NCI-H1105 (cell line): Measurements from ENCODE around the gene NHLRC2.

Source experiments
- DNase-seq: peaks from one replicate; lab custom pipeline; 2025; lab: John Stamatoyannopoulos, UW

Gene NHLRC2

GRCh38 chr10:113908236-113908635 lies 53.8 kb downstream of the NHLRC2 start:
- no peak for DNase-seq

GRCh38 chr10:113911113-113911512 lies 56.7 kb downstream of the NHLRC2 start:
- DNase-seq, result no peak

GRCh38 chr10:113911839-113912238 lies 57.4 kb downstream of the NHLRC2 start:
- no peak for DNase-seq

- no peak for DNase-seq
These were observed 58.1 kb downstream of the NHLRC2 start for GRCh38 chr10:113912582-113912981.

GRCh38 chr10:113914956-113915355 lies 60.5 kb downstream of the NHLRC2 start:
- no peak for DNase-seq

GRCh38 chr10:113915540-113915939 lies 61.1 kb downstream of the NHLRC2 start:
- DNase-seq, result no peak

- no peak for DNase-seq
These were observed 61.6 kb downstream of the NHLRC2 start for GRCh38 chr10:113916053-113916452.

GRCh38 chr10:113917636-113918035 lies 63.2 kb downstream of the NHLRC2 start:
- DNase-seq, result no peak

GRCh38 chr10:113920114-113920513 lies 65.7 kb downstream of the NHLRC2 start:
- no peak for DNase-seq

- no peak for DNase-seq
These were observed 66.4 kb downstream of the NHLRC2 start for GRCh38 chr10:113920875-113921274.

- DNase-seq, result no peak
These were observed 67.3 kb downstream of the NHLRC2 start for GRCh38 chr10:113921561-113922370.

GRCh38 chr10:113922787-113923570 lies 68.5 kb downstream of the NHLRC2 start:
- no peak for DNase-seq

- DNase-seq, result no peak
These were observed 69.7 kb downstream of the NHLRC2 start for GRCh38 chr10:113924186-113924585.

- no peak for DNase-seq
These were observed 70.2 kb downstream of the NHLRC2 start for GRCh38 chr10:113924664-113925063.

GRCh38 chr10:113927440-113927839 lies 73.0 kb downstream of the NHLRC2 start:
- no peak for DNase-seq

GRCh38 chr10:113928830-113929229 lies 74.4 kb downstream of the NHLRC2 start:
- no peak for DNase-seq

- no peak for DNase-seq
These were observed 75.1 kb downstream of the NHLRC2 start for GRCh38 chr10:113929522-113929921.

GRCh38 chr10:113930482-113931057 lies 76.1 kb downstream of the NHLRC2 start:
- DNase-seq, result no peak

GRCh38 chr10:113932854-113933253 lies 78.4 kb downstream of the NHLRC2 start:
- no peak for DNase-seq

GRCh38 chr10:113933894-113934532 lies 79.6 kb downstream of the NHLRC2 start:
- DNase-seq, result no peak

- DNase-seq, result no peak
These were observed 82.8 kb downstream of the NHLRC2 start for GRCh38 chr10:113937258-113937657.

GRCh38 chr10:113937756-113938155 lies 83.3 kb downstream of the NHLRC2 start:
- DNase-seq, result no peak
